Fibroblast of villous mesenchyme (primary cell): ENCODE measurements around the gene DISC1. TPM values are rescaled to one million over a fixed set of nuclear protein-coding genes. Genes with fewer than 3 reads are reported as not detected.
A peak's percentile ranks its signal among the peaks of the same experiment; 100 is the strongest.

ENCODE experiments used
- DNase-seq: peaks from one replicate; pipeline ENCODE4 v3.0.0-alpha.2; 2010; ENCODE audit warnings: low read depth
- H3K4me3 ChIP-seq: 2 replicates; pipeline ENCODE4 v1.5.1; 2011; ENCODE audit warnings: low read depth, mild to moderate bottlenecking, low read length
- CTCF ChIP-seq: IDR thresholded peaks from 2 replicates; pipeline ENCODE4 v1.5.1; 2012; ENCODE audit warnings: low read depth, mild to moderate bottlenecking, low read length; ENCODE audit not compliant: insufficient read depth
- total RNA-seq: library from RNA; depleted of rRNA; stranded (reverse); fragments of >200 nt; gene quantifications from 2 replicates; pipeline ENCODE4 v1.2.3, GENCODE V29; 2012

The DISC1 gene
- total RNA-seq, 1 donor = 9.9 TPM

DNA sequence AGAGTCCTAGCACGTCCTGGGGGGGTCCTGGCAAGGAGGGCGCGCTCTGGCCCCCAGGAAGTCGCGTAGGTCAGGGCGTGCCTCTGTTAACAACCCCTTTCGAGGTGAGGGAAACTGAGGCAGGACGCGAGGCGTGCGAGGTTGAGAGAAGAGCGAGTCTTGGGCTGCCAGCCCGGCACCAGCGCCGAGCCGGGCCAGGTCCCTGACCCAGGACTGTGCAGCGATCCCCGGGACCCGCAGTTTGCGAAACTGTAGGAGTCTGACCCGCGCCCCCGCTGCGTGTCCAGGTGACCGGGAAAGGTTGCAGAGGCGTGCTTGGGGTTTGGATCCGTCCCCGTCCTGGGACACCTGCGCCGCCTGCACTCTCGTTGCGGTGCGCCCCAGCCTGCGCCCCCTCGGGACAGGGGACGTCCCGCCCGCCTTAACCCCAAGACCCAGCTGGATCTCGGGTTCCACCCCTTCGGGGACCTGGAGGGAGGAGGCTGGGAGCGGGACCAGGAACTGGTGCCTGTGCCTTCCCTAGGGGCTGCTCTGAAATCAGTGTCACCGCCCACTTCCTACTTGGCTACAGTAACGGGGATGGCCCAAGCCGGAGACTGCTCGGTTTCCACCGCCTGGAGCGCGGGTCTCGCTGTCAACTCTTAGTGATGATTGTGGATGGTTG is 493 bp downstream of the DISC1 start:
- no peak for TF ChIP-seq CTCF
- peak; percentile 41 for DNase-seq

DNA sequence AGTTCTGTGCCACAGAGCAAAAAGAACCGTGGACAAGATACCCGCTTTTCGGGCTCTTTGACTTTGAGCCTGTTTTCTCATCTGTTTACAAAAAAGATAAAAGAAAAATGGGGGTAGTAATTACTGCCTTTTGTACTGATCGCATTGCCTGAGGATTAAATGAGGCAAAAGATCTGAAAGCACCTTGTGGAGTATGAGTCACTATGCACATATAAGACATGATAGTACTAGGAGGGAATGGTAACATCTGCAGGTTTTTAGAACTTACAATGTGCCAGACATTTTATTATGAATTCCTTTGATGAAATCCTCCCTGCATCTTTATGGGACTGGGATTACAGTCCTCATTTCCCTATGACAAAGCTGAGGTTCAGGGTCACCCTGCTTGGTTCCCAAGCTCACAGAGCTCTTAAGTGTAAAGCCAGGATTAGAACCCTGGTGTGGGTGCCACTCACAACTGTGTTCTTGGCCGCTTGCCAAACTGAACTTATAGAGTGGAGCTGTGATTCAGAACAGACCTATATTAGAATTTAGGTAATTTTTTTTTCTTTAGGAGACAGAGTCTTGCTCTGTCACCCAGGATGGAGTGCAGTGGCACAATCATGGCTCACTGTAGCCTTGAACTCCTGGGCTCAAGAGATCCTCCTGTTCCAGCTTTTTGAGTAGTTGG is 1.8 kb downstream of the DISC1 start:
- no peak for TF ChIP-seq CTCF
- DNase-seq = peak; percentile 74
- H3K4me3 ChIP-seq = no peak overlapping the region

More for the DNA sequence above, 493 bp downstream of the DISC1 start:
- peak overlapping the region; percentile 81 for H3K4me3 ChIP-seq

DNA sequence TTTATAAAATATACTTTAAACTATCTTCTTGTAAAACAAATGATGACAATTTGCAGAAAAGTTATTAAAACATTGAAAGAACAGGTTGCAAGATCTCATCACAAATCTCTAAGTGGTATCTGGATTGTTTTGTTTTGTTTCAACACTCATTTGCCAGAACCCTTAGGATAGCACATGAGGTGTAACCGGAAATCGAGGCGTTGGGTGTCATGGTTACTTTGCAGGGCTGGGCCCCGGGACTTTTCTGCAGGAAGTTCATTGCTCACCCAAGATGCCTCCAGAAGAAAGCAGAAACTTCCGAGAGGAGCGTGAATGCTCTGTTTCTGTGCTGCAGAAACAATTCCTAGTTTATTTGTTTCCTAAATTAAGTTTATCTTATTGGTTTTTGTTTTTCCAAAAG is 2.5 kb downstream of the DISC1 start:
- no peak overlapping the region for H3K4me3 ChIP-seq
- TF ChIP-seq CTCF = no peak
- peak; percentile 74 for DNase-seq

- peak; percentile 76 for DNase-seq
- H3K4me3 ChIP-seq = no peak overlapping the region
- no peak for TF ChIP-seq CTCF
These were observed 4.1 kb downstream of the DISC1 start for GRCh38 chr1:231630558-231631205.

DNA sequence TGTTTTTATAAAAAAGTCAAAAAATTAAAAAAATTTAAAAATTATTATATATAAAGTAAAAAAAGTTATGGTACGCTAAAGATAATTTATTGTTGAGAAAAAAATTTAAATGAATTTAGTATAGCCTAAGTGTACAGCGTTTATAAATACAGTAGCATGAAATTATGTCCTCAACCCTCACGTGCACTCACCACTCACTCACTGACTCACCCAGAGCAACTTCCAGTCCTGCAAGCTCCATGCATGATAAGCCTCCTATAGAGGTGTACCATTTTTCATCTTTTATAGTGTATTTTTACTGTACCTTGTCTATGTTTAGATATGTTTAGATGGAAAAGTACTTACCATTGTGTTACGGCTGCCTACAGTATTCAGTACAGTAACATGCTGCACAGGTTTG is 5.1 kb downstream of the DISC1 start:
- no peak for DNase-seq
- no peak for TF ChIP-seq CTCF

GRCh38 chr1:231632119-231632518 is 5.5 kb downstream of the DISC1 start:
- H3K4me3 ChIP-seq = no peak overlapping the region
- no peak for DNase-seq
- no peak for TF ChIP-seq CTCF

More for the DNA sequence above, 5.1 kb downstream of the DISC1 start:
- H3K4me3 ChIP-seq = no peak overlapping the region
